HG03520 (cell line): ENCODE data around the gene AKT2.

ENCODE experiments used
- ATAC-seq: cut with Tn5 transposase; IDR thresholded peaks from one replicate; pipeline ENCODE4 v1.9.1; 2021; ENCODE audit warnings: mild to moderate bottlenecking, moderate library complexity; ENCODE audit not compliant: unreplicated experiment

AKT2 gene

DNA sequence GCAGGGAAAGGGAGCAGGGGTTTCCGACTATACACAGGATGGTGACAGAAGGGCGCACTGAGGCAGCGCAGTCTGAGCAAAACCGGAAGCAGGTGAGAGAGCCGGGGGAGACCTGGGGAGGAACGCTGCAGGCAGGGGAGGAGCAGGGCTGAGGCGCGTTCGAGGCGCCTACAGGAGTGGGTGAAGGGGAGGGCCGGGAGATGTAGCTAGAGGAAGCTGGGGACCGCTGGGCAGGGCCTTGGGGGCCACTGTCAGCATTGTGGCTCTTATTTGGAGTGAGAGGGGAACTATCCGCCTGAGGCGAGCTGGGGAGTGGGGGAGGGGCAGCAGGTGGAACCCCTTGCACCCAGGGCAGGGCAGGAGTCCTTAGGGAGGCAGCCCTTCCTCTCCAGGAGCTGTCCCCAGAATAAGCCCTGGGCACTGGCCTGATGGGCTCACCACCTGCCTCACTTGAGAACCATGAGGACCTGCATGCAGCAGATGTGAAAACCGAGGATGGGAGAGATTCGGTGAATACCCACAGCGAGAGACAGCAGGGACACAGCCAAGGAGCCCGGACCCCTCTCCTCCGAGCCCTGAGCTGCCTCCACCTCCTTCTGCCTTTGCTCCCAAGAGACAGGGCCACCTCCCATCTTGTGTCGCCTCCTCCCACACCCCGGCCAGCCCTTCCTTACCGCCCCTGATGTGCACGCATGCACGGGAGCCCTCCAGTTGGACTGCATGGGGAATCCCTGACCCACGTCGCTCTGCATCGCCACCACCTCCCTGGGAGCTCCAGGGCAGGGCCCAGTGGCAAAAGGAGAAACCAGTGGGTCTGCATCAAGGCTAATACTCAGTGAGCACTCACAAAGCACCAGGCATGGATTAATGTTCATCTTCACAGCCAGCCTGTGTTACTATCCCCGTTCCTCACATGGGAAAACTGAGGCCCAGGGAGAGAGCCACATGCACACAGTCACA is 10.3 kb downstream of the AKT2 start:
- ATAC-seq, result no peak

DNA sequence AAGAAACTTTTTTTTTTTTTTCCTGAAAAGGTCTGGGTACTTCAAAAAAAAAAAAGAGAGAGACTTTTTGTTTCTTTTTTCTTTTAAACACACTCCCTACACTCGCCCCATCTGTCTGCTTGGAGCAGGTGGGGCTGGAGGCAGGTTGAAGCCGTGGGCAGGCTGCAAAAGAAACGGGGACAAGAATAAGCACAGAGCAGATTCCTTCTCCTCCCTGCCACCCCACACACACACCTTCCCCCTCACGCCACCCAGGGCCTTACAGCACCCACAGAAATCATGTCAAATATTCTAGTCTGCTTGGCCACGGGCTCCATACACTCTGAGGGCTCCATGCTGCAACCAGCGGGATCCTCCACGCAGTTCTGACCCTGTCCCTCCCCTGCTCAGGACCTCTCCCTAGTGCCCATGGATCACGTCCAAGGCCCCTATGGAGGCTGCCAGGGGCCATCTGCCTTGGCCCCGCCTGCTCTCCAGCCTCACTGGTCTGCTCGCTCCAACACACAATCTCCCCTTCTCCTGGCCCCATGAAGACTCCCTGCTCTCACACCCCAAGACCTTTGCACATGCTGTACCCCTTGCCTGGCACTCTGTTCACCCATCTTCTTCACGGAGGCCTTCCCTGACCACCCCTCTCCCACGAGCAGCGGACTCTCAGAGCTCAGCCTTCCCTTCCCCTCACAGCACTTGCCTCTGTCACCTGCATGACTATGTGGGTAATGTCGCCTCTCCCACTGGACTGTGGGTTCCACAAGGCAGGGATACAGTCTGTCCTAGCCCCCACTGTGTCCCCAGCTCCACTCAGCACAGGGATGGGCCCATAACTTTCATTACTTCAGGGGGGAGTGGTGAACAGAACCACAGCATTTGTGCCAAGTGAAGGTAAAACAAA is 11.4 kb downstream of the AKT2 start:
- no peak for ATAC-seq

DNA sequence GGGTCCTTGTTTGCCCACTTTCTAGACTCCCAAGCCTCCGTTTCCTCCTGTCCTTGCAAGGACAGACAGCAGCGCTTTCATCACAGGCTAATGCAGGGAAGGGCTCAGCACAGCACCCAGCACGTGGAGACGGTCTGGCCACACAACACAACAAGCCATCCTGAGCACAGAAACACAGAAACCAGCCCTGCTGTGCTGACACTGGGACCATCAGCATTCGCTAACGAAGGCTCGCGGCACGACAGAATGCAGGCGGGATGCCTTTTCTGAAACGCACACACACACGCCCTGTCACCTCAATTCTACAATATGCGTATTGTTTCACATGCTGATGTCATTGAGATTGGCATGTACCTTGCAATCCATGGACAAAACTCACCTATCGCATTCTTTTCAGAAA is 12.9 kb downstream of the AKT2 start:
- no peak for ATAC-seq

DNA sequence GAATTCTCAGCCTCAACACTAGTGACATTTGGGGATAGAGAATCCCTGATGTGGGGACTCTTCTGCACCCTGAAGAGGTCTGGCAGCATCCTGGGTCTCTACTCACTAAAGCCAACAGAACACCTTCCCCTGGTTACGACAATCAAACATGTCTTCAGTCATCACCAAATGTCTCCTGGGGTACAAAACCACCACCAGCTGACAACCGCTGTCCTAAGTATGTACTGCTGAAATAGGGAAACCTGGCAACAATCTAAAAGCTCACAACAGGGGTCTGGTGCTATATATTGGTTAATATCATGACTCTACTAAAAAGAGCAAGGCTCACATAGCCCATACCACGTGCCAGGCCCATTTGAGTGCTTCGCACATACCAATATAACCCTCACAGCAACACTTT is 13.4 kb downstream of the AKT2 start:
- no peak for ATAC-seq

DNA sequence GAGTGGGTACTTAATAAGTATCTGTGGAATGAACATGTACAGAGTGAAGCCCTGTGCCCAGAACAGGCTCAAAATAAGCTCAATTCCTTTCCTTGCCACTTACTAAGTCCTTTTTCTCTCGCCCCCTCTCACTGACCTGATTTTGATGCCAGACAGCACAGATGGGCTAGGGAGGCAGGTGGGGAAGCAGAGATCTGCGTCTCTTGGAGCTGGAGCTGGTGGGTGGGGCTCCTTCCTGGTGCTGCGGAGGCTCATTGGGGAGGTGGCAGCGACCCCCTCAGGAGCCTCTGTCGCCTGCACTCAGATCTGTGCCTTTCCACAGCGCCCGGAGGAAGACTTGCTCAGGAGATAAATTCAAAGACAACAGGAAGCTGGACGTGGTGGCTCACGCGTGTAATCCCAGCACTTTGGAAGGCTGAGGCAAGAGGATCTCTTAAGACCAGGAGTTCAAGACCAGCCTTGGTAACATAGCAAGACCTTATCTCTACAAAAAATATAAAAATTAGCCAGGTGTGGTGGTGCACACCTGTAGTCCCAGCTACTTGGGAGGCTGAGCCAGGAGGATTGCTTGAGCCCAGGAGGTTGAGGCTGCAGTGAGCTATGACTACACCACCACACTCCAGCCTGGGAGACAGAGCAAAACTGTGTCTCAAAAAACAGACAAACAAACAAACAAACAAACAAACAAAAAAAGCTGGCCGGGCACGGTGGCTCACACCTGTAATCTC is 14.6 kb downstream of the AKT2 start:
- ATAC-seq, result no peak

DNA sequence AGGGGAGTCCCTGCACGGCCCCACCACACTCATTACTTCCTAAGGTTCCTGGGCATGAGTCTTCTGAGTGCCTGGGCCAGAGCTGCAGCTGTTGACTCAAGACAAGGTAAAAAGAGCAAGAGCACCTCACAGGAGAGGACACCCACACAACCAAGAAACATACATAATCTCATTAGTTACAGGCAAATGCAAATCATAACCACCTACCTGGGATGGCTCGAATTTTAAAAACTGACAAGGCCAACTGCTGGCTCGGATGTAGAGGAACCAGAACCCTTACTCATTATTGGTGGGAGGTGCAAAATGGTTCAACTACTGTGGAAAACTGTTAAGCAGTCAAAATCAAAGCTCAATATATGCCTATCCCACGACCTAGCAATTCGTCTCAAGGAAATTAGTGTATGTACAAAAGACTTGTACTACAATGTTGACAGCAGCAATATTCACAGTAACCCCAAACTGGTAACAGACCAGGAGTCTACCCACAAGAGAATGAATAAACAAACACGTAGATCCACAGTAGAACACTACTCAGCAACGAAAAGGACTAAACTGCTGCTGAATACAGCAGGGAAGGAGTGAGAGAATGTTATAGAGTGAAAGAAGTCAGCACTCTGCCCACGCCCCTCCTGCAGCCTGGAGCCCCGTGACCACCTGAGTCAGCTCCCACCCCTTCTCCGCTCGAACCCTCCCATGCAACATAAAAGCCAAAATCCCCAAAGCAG is 15.8 kb downstream of the AKT2 start:
- no peak for ATAC-seq

DNA sequence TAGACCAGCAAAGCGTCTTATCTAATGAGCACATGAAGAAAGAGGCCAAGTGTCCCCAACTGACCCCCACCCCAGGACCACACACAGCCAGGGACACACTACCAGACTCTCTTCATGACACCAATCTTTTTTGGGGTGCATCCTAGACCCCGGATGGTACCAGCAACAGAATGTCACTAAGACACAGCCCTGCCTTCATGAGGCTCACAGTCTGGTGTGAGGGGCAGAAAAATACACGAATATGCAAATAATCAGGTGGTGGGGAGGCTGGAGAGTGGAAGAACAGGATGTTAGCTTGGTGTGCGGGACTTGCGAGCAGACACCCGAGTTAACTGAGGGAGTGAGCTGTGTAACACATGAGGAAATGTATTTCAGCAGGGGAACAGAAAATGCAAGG is 17.5 kb downstream of the AKT2 start:
- ATAC-seq, result no peak

DNA sequence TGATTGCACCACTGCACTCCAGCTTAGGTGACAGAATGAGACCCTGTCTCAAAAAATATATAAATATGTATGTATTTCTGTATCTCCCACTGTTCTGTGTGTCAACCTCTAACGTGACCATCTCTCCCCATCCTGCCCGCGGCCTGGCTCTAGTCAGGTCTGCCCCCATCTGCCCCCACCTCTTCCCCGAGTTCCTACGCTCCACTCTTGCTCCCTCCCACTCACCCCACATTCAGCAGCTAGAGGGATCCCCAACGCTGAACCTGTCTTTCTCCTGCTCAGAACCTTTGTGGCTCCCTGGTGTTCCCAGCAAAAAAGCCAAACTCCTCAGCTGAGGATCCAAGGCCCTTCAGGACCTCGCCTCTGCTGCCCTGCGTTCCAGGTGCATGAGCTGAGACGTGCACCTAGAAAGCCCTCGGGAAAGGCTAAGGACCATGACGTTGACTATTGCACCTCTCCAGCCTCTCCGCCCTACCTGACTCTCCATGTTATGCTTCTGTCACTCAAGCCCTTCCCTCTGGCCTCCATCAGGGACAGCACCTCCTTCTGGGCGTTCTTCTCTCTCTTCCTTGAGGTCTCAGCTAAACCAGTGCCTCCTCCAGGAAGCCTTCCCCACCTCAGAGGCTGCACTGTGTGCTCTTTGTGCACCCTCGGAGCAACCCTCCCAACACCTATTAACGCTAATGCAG is 18.1 kb downstream of the AKT2 start:
- ATAC-seq, result no peak

DNA sequence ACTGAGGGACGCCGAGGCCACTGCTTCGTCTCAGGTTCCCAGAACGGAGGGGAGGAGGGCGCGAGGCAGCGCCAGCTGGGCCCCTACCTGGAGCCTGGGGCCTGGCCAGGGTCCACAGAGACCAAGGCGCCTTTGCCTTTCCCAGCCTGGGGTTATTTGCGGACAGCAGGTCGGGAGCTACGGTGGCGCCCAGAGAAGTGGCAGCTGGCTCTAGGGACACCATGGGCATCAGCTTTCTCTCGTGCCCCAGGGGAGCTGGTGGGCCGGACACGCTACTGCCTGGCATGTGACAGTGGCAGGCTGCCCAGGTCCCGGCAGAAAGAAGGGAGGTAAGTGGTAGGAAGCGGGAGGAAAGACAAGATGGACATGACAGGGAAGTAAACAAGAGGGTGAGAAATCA is 19.0 kb downstream of the AKT2 start:
- ATAC-seq, result no peak

DNA sequence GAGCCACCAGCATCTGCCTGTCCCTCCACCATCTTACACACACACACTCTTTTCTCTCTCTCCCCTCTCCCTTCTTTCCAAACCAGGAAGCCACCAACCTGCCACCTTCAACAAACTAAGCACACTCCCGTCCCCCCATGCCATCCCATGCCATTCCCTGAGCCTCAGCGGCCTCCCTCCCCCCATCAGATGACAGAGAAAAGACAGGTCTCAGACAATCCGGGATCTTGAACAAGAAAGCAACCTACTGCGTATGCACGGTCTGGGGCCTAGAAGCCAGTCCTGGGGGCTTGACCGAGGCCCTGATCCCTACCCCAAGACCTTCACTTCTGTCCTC is 19.4 kb downstream of the AKT2 start:
- ATAC-seq, result no peak

DNA sequence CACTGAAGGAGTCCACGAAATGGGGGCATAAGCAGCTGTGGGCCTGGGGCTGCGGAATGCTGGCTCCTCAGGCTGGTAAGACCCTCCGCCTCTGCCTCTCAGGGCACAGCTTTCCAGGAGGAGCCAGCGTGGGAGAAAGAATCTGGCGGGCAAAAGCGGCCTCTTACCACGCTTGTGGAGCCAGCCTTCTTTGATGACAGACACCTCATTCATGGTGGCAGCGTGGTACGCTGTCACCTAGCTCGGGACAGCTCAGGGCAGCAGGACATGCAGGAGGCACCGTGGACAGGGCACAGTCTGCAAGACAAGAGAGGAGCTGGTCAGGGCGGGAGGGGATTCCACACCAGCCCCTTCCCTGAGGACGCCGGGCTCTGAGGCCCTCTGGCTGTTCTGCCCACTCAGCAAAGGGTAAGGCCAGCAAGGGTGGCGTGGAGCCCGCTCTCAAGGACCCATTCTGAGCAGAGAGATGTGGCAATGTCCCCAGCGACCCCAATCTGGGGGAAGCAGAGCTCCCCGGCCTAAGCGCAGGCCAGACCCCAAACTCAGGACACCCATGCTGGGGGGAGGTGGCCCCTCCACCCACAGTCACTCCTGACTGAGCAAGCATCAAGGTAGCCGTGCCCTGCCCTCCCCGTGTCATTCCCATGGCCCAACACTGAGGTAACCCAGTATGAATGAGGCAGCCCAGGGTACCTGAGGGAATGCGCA is 19.9 kb downstream of the AKT2 start:
- no peak for ATAC-seq

DNA sequence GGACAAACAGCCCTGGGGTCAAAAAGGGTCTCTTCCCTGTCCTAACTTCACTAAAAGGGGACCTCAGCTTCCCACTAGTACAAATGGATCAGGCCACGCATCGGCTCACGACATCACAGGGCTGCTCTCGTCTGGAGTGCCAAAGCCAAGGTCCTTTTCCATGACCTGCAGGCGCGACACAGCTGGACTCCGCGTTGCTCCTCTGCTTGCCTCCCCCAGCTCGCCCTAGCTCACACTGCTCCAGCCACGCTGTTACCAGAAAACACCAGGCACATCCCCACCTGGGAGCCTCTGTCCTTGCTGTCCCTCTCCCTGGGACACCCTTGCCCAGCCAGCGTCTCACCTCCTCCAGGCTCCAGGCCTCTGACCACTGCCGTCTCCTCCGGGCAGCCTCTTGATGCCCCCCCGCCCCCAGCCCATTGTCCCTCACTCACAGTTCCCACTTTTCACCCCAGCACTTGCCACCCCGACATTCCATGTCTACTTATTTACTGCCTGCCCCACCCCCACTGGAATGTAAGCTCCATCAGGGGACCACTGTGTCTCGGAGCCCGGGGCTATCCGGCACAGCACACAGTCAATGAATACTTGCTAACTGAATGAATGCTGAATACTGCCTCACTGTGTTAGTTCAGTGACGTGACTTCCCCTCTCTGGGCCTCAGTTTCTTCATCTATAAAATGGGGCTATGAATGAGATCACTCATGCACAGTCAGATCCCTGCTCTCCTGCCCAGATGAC is 20.7 kb downstream of the AKT2 start:
- ATAC-seq, result no peak

DNA sequence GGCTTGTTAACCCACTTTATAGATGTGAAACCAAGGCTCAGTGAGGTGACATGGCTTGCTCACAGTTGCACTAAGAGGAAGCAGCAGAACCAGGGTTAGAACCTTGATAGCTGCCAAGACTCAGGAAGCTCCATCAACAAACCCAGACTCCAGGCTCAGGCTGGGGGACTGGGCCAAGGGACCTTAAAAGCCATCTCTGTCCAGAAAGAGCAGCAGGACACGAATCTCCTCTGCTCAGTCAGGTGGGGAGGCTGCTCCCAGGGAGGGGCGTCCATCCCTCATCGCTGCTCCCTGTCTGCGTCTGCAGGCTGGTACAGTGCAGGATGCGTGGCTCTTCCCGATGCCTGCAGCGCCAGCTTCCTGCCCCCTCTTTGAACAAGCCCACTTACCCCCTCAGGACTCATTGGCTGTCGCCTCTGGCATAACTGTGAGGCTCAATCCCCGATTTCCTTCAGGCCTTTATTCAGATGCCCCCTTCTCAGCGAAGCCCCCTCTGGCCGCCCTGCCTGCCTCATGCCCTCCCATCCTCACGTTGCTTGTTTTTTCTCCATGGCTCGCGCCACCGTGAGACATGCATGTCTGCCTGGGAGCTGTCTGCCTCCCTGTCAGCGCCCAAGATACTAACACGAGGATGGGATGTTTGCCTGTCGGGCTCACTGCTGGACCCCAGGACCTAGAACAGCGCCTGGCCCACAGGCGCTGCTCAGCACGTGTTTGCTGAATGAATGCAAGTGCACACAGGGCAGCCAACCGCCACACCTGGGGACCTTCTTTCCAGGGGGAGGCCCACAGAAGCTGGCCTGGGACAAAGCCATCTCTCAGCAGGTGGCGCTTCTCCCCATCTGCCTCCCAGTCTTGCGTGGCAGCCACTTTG is 21.5 kb downstream of the AKT2 start:
- no peak for ATAC-seq

DNA sequence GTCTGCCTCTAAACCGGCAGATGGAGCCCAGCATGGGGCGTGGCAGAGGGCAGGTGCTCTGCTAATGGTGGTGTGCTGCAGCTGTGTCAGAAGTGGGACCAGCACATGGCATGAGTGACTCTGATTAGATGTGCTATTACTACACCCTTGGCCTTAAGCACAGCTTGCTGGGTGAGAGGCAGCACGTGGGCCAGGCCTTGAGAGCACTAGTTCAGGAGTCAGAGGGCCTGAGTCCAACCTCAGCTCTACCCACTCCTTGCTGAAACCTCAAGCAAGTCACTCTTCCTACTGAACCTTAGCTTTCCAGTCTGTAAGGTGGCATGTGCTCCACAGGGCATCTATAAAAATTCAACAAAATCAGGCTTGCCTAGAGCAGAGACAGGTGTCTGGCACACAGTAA is 22.7 kb downstream of the AKT2 start:
- no peak for ATAC-seq

DNA sequence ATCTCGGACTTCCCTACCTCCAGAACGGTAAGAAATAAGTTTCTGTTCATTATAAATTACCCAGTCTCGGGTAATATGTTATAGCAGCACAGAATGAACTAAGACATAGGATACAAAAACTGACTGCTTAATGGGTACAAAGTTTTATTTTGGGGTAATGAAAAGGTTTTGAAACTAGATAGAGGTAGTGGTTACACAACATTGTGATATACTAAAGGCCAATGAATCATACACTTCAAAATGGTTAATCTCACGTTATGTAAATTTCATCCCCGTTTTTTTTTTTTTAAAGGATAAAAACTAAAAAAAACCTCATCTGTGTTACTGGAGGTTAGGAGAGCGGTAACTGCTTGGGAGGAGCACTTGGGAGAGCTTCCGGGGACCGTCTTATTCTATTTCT is 23.5 kb downstream of the AKT2 start:
- ATAC-seq, result no peak

DNA sequence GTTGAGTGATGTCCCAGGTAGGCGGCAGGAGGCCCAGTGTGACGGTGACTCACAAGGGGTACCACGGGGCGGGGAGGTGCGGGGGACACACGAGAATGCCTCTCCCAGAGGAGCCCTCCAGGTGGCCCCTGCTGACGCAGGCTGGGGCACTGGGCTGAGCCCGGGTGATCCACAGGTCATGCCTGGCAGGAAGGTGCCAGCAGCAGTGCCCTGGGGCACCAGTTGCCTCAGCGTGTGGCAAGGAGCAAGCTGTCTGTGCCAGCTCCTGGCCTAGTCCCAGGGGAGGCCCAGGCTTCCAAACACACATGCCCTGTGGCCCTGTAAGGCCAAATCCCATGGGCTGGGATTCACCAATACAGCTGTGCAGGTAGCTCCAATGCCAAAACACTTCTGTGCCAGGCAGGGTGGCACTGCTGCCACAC is 28.0 kb downstream of the AKT2 start:
- ATAC-seq, result no peak

DNA sequence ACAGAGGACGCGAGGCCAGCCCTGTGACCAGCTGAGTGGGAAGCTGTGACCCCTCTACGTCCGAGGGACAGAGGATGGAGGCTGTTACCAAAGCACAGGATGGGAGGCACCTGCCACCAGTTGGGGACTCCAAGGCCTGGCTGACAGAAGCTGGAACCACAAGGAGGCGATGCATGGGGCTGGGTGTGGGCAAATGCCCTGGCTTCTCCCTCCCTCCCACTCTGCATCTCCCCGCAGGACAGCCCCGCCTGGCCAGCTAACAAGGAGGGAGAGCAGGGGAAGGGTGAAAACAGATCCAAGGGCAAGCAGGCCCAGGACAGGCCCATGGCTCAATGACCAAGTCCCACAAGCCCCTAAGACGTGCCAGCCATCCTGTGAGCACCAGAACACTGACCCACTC is 28.6 kb downstream of the AKT2 start:
- no peak for ATAC-seq

DNA sequence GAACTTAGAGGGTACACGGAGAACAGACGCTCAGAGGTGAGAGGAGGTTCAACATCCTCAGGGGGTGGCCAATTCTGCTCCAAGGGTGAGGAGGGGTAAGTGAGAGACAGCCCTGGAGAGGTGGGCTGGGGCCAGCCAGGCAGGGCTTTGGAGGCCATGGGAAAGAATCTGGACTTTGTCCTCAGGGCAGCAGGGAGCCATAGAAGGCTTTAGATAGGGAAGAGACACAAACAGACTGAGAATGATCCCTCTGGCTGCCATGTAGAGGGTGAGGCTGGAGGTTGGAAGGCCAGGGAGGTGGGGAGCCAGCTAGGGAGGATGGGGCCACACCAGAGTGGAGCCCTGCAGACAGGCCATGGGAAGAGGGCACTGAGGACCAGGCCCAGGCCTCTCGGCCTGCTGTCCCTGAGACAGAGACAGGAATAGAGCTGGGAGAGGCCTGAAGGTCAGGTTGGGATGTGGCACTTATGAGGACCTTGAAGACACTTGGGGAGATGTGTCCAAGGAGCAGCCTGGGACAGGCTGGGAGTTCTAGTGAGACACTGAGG is 29.5 kb downstream of the AKT2 start:
- no peak for ATAC-seq
